ENCODE data around the gene ARMH3. TPM values are rescaled to one million over a fixed set of nuclear protein-coding genes. Genes with fewer than 3 reads are reported as not detected.

Gene ARMH3
- total RNA-seq, 2 donors from 2014 or later: 5.6 to 8.3 TPM

- Histone ChIP-seq H3K27ac (no peak overlapping the region), H3K27me3 (no peaks in the 10 kb centered on the region), H3K4me3 (no peak overlapping the region), H3K9me3 (no peaks in the 10 kb centered on the region), H3K4me1 (peaks cover 29% of the 10 kb centered on the region), H3K36me3 (replicated peaks in 1 of 2; ENCODE audit: insufficient read depth in 1 of 2, low read depth in 2 of 2) (no peaks in the 10 kb centered on the region)
- DNase-seq (no peak), ATAC-seq (no peak)
- WGBS, 2 donors: 72 to 93% methylated on average over 3 to 4 of the region's 4 CpGs
- no peak for TF ChIP-seq CTCF (IDR thresholded peaks at IDR 0.05)
- no peak for TF ChIP-seq POLR2A (IDR thresholded peaks at IDR 0.05)
- intact Hi-C loops (cut with DNase I): loop anchor here (10.0 kb wide), 1 partner anchor 179 kb away; no protein-coding TSS in a partner anchor
These were observed 220.6 kb downstream of the ARMH3 start for GRCh38 chr10:101835362-101835761.

GRCh38 chr10:101834341-101834740 lies 221.6 kb downstream of the ARMH3 start:
- DNase-seq (peak in 2 of 4 donors; percentile 20 to 29), ATAC-seq (no peak)
- no peak overlapping the region for H3K4me3 ChIP-seq
- no peaks in the 10 kb centered on the region for H3K9me3 ChIP-seq
- no peaks in the 10 kb centered on the region for H3K27me3 ChIP-seq
- H3K36me3 ChIP-seq (replicated peaks in 1 of 2; ENCODE audit: insufficient read depth in 1 of 2, low read depth in 2 of 2): no peaks in the 10 kb centered on the region
- intact Hi-C loops (cut with DNase I): loop anchor here (10.0 kb wide), 1 partner anchor 180 kb away; no protein-coding TSS in a partner anchor
- TF ChIP-seq POLR2A (IDR thresholded peaks at IDR 0.05): no peak
- H3K4me1 ChIP-seq: peaks cover 27% of the 10 kb centered on the region
- WGBS, 2 donors: 69 to 89% methylated on average over 7 to 8 of the region's 8 CpGs
- H3K27ac ChIP-seq: no peak overlapping the region

- WGBS, 2 donors: 67 to 100% methylated on average over 1 of the region's 1 CpG
- intact Hi-C loops (cut with DNase I): loop anchor here (10.0 kb wide), 1 partner anchor 181 kb away; no protein-coding TSS in a partner anchor
These were observed 222.5 kb downstream of the ARMH3 start for GRCh38 chr10:101833466-101833865.

GRCh38 chr10:101832325-101832771 lies 223.6 kb downstream of the ARMH3 start:
- 32 to 46% methylated on average over 3 to 4 of the region's 4 CpGs for WGBS, 2 donors
- ATAC-seq: no peak
- no peak for TF ChIP-seq POLR2A (IDR thresholded peaks at IDR 0.05)
- TF ChIP-seq CTCF (IDR thresholded peaks at IDR 0.05): no peak
- H3K4me1 ChIP-seq: peaks cover 27% of the 10 kb centered on the region
- H3K4me3 ChIP-seq: no peak overlapping the region
- no peaks in the 10 kb centered on the region for H3K9me3 ChIP-seq
- peak overlapping the region in 1 of 4 donors; percentile 8 for H3K27ac ChIP-seq
- H3K27me3 ChIP-seq: no peaks in the 10 kb centered on the region
- DNase-seq: peak in 2 of 4 donors; percentile 30 to 39
- no peaks in the 10 kb centered on the region for H3K36me3 ChIP-seq (replicated peaks in 1 of 2; ENCODE audit: insufficient read depth in 1 of 2, low read depth in 2 of 2)
- intact Hi-C loops (cut with DNase I): loop anchor here (10.0 kb wide), 1 partner anchor 182 kb away; no protein-coding TSS in a partner anchor

More at GRCh38 chr10:101833466-101833865, 222.5 kb downstream of the ARMH3 start:
- ATAC-seq (no peak), DNase-seq (no peak)
- Histone ChIP-seq H3K27ac (no peak overlapping the region), H3K9me3 (no peaks in the 10 kb centered on the region), H3K36me3 (replicated peaks in 1 of 2; ENCODE audit: insufficient read depth in 1 of 2, low read depth in 2 of 2) (no peaks in the 10 kb centered on the region), H3K27me3 (no peaks in the 10 kb centered on the region), H3K4me3 (no peak overlapping the region), H3K4me1 (peaks cover 27% of the 10 kb centered on the region)
- TF ChIP-seq CTCF (IDR thresholded peaks at IDR 0.05) (no peak), POLR2A (IDR thresholded peaks at IDR 0.05) (no peak)

GRCh38 chr10:101831169-101831811 lies 224.7 kb downstream of the ARMH3 start:
- no peak for DNase-seq
- H3K27ac ChIP-seq: peak overlapping the region; percentile 7 to 72 (median 66)
- TF ChIP-seq POLR2A (IDR thresholded peaks at IDR 0.05): no peak
- no peak for TF ChIP-seq CTCF (IDR thresholded peaks at IDR 0.05)
- 58 to 61% methylated on average over 8 to 9 of the region's 9 CpGs for WGBS, 2 donors
- no peaks in the 10 kb centered on the region for H3K27me3 ChIP-seq
- no peaks in the 10 kb centered on the region for H3K9me3 ChIP-seq
- ATAC-seq: no peak
- intact Hi-C loops (cut with DNase I): loop anchor here (10.0 kb wide), 1 partner anchor 184 kb away; no protein-coding TSS in a partner anchor
- no peaks in the 10 kb centered on the region for H3K36me3 ChIP-seq (replicated peaks in 1 of 2; ENCODE audit: insufficient read depth in 1 of 2, low read depth in 2 of 2)
- no peak overlapping the region for H3K4me3 ChIP-seq
- H3K4me1 ChIP-seq: peaks cover 27% of the 10 kb centered on the region

Measured in body of pancreas (tissue), 4 donors.